HFF-Myc (cell line): ENCODE results near the gene AQP1.

Experiments used
- DNase-seq: peaks from one replicate; pipeline ENCODE4 v3.0.0-alpha.2; 2011; ENCODE audit warnings: low read depth; ENCODE audit errors: extremely low read depth
- H3K4me3 ChIP-seq: replicated peaks from 2 replicates; pipeline ENCODE4 v1.5.1; 2011; ENCODE audit warnings: low read depth, mild to moderate bottlenecking, control low read depth, low read length
- TF ChIP-seq, protein P1 (sequence below): IDR thresholded peaks from 2 replicates; pipeline ENCODE4 v1.5.1; 2012; ENCODE audit warnings: mild to moderate bottlenecking, low read depth, low read length, control low read depth; ENCODE audit errors: missing control alignments

AQP1 gene

DNA sequence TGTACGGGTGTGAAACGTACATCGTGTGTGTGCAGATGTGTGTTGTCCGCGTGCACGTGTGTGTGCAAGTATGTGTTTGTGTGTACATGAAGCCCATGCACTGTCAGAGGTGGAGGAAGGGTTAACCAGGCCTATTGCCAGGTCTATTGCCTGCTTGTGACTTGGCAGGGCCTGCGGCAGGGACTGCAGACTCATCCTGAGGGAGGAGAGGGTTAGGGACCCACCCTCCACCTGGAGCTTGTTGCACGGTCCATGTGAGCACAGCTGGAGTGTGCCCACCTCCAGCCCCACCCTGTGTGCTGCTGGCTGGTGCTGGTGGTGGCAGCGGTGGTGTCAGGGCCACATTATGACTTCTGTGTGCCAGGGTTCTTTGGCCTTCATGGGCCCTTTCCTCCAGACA, 7.1 kb upstream of the AQP1 start:
- no peak for DNase-seq
- H3K4me3 ChIP-seq: no peak overlapping the region
- TF ChIP-seq, protein P1, sequence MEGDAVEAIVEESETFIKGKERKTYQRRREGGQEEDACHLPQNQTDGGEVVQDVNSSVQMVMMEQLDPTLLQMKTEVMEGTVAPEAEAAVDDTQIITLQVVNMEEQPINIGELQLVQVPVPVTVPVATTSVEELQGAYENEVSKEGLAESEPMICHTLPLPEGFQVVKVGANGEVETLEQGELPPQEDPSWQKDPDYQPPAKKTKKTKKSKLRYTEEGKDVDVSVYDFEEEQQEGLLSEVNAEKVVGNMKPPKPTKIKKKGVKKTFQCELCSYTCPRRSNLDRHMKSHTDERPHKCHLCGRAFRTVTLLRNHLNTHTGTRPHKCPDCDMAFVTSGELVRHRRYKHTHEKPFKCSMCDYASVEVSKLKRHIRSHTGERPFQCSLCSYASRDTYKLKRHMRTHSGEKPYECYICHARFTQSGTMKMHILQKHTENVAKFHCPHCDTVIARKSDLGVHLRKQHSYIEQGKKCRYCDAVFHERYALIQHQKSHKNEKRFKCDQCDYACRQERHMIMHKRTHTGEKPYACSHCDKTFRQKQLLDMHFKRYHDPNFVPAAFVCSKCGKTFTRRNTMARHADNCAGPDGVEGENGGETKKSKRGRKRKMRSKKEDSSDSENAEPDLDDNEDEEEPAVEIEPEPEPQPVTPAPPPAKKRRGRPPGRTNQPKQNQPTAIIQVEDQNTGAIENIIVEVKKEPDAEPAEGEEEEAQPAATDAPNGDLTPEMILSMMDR: no peak

DNA sequence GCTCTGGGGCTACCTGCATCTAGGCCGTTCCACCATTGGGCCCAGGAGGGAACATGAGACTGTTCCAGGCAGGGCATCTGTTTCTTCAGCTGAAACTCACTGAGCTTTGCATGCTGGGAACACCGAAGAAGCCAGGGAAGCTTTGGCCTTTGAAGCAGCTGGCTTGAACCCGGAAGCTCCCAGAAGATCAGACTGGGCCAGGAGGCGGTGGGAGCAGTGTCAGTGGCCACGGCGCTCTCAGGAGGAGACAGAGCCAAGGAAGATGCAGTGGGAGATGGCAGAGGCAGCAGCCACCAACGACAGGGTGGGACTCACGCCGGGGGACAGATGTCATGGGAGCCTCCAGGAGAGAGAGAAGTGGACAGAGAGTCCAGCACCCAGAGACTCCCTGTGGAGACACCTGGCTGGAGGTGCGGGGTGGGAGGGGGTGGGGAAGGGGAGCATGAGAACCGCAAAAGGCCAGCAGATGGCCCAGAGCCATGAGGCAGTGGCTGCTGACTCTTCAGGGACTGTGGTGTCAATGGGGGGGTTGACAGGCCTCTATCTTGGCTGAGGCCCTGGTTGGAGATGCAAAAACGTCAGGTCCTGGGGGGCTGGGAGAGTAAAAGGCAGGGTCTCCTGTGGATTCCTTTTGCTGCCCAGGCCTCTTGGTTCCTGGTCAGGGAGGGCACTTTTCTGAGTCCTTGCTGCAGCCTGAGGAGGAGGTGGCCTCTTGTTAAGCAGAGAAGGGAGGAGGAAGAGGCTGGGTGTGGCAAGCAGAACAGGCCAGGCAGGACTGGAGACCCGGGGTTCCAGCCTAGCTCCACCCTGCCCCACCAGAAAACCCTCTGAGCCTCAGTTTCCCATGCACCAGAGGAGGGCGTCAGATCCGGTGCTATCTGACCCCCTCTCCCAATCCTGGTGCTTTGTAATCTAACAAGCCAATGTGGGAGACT, 6.3 kb upstream of the AQP1 start:
- no peak overlapping the region for H3K4me3 ChIP-seq
- TF ChIP-seq, protein P1: no peak
- no peak for DNase-seq

DNA sequence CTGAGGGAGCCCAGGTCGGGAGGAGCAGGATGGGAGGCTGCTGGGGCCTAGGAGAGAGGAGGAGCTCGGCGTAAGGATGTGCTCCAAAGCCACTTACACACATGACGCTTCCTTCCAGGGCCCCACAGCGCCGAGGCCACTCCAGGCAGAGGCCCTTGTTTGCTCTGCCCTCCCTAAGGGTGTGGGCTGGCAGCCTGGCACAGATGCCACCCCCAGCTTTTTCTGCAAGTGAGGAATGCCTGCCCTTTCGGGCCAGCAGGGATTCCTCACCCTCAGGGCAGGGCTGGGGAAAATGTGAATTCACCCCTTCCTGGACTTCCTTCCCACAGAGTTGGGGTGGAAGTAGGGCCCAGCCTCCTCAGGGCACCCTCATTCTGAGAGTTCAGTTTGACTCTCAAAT, 5.6 kb upstream of the AQP1 start:
- TF ChIP-seq, protein P1: no peak

DNA sequence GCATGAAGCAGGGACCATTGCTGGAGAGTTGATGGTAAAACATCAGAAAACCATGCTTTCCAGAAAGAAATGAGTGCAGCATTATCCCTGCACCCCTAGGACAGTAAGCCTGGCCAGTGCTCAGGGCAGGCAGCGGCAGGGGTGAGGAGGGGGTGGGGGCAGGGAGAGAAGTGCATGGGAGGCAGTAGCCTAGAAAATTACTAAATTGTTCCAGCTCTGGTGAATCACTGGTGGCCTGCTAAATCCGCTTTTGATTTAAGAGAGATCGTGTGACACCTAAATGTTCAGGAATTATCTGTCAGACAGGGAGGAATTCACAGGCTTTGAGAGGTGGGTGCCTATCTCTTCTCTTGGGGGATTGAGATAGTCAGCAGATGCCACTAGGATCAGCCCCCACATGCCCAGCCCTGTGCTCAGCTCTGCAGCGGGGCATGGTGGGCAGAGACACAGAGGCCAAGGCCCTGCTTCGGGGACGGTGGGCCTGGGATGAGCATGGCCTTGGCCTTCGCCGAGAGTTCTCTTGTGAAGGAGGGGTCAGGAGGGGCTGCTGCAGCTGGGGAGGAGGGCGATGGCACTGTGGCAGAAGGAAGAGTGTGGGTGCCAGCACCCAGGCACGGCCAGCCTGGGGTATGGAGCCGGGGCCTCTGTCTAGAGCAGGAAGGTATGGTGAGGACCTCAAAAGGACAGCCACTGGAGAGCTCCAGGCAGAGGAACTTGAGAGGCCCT, 5.0 kb upstream of the AQP1 start:
- TF ChIP-seq, protein P1: no peak
- no peak for DNase-seq
- no peak overlapping the region for H3K4me3 ChIP-seq

More for the DNA sequence above, 5.6 kb upstream of the AQP1 start:
- H3K4me3 ChIP-seq: no peak overlapping the region
- DNase-seq: no peak

DNA sequence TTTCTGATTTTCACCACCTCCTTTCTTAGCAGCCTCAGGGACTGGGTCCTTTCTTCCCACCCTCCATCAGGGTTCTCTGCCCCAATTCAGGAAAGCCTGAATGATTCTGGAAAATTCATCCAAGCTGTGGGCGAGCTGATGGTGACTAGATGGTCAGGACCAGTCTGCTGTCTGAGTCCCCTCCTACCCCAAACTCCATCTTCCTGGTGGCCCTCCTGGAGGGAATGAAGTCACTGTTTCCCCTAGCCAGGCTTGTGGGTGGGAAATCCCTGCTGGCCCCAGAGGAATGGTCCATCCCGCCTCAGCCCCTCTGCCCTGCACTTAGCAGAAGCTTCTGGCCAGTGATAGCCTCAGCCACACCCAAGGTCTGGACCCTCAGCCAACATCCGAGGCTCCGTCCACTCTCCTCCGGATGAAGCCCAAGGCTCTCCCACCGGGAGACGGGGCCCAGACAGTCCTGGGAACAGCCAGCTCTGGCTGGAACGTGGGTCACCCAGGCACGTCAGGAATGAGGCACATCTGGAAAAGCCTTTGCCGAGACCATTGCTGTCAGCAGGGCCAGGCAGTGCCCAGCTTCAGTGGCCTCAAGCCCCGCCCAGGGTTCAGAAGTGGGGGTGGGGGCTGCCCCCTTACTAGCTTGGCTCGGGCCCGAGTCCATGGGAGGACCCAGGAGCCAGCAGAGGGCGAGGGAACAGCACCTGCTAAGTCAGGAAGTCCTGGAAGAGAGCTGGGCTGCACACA, 4.0 kb upstream of the AQP1 start:
- TF ChIP-seq, protein P1: no peak
- no peak for DNase-seq
- H3K4me3 ChIP-seq: no peak overlapping the region

DNA sequence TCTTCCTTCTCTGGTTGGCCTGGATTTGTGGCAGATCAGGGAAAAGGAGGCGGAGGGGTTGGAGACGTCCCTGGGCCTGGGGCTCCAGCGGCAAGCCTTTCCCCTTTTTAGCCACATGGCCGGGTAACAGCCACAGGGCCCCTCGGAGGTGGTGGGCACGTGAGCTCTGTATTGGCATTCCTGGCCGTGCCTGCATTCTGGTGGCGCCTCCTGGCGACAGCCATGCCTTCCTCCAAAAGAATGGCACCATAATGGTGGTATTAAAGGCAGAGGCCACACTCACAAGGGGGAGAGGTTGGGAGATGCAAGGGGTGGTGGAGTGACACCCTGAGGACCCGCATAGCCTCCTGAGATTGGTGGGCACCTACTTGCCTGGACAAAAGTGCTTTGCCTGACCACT, 3.0 kb upstream of the AQP1 start:
- TF ChIP-seq, protein P1: no peak
- DNase-seq: no peak
- no peak overlapping the region for H3K4me3 ChIP-seq
